DMS153 treated with DMSO at 0.1 percent for 48 hours (cell line): ENCODE results near the gene CLDN14.

ENCODE experiments used
- DNase-seq: peaks from one replicate; lab custom pipeline; 2025; ENCODE audit not compliant: unreplicated experiment; lab: John Stamatoyannopoulos, UW

Gene CLDN14

GRCh38 chr21:36436829-36437744 lies 42.8 kb downstream of the CLDN14 start:
- DNase-seq = no peak

GRCh38 chr21:36434144-36434543 lies 45.8 kb downstream of the CLDN14 start:
- DNase-seq = no peak

GRCh38 chr21:36433059-36433709 lies 46.7 kb downstream of the CLDN14 start:
- no peak for DNase-seq

GRCh38 chr21:36431252-36431651 lies 48.7 kb downstream of the CLDN14 start:
- no peak for DNase-seq

GRCh38 chr21:36430841-36431240 lies 49.1 kb downstream of the CLDN14 start:
- no peak for DNase-seq

DNA sequence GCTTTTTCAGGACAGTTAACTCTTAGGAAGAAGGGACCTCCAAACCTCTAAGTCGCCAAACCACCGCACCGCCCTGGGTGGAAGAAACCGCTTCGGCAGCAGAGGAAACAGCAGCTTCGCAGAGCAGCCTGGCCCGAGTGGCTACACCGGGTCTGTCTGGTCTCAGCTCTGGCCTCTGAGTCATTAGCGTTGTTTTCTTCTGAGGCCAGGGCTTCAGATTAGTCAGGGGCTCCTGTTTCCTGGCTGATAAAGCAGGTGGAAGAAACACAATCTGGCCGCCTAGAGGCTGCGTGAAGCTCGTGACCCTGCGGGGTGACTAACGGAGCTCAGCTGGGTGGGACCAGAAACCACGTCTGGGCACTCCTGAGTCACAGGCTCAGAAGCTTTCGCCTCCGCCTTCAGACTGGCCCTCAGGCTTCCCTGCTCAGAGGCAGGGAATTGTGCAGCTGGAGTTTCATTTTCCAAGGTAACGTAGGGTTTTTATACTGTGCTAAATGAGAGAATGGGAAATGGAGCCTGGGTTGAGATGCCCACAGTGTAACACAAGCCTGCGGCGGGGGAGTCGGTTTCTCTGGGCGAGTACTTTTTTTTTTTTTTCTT lies 49.9 kb downstream of the CLDN14 start:
- DNase-seq = no peak

- DNase-seq = no peak
These were observed 51.0 kb downstream of the CLDN14 start for GRCh38 chr21:36428761-36429432.

DNA sequence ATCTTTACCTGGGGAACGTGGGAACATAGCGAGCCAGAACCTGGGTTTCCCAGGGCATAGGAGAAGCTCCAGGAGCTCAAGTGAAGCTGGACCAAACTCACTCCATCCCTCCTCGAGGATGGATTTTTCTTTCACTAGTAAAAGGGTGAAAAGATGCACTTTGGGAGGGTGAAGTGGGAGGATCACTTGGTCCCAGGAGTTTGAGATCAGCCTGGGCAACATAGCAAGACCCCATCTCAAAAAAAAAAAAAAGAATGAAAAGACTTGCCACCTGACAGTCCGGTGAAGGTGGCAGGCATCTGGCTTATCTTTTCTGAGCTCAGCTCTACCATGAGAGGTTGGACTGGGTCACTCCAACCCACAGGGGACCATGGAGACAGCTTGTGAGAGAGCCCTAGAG lies 52.4 kb downstream of the CLDN14 start:
- no peak for DNase-seq

DNA sequence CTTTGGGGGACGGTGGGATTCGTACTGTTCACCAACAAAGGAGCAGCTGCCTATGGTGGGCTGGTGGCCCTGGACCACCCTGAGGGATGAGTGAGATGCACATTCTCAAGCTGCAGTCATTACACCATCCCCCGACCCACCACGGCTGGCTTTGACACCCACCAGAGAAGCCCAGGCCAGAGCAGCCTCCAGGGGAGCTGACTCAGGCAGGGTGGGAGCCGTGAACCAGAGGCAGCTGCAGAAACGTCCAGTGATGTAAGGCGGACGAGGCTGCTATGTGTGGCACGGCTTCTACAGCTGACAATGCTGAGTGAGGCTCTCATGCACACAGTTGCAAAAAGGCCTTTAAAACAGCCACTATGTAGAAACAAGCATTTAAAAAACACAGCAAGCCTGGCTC lies 54.6 kb downstream of the CLDN14 start:
- no peak for DNase-seq

DNA sequence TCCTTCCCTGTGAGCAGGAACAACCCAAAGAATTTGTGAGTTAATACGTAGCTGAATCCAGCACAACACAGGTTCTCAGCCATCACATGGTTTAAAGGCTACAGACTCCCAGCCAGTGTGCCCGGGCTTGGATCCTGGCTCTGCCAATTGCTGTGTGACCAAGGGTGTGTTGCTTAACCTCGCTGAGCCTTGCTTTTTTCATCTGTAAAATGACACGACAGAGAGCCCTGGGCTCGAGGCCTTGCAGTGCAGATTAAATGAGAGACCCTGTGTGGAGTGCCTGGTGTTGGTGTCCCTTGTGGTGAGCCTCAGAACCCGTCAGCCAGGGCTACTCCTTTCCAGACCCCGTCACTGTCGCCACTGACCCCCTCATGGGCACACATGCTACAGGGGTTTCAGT lies 55.3 kb downstream of the CLDN14 start:
- no peak for DNase-seq

- DNase-seq = no peak
These were observed 56.0 kb downstream of the CLDN14 start for GRCh38 chr21:36423771-36424433.

- DNase-seq = no peak
These were observed 57.4 kb downstream of the CLDN14 start for GRCh38 chr21:36422279-36423098.

DNA sequence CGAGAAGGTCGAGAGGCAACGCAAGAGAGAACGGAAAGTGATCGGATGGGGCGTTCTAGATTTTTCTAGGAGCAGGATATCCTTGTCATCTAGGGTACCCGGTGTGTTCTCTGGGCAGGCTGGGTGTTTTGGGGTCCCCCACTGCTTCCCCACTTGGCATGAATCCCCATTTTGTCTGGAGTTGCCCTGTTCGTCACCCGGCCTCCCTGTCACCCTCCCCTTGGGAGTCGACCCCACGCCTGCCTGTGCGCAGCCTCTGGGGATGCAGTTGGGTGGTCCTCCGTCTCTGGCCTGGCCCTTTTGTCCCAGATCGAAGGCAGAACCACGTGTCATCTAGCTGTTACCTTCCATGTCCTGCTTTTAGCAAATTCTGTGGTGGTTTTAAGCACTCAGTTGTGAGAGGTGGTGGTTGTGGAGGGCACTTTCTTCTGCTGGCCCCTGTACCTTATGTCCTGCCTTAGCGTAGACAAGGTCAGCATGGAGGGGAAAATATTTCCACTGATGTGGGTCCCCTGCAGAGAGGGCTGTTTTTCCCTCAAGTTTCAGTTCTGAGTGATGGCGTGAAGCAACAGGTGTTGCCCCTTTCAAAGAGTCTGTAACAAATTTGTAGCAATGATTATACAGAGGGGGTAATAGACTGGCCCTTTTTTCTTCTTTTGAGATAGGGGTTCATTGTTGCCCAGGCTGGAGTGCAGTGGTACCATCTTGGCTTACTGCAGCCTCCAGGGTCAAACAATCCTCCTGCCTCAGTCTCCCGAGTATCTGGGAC lies 59.2 kb downstream of the CLDN14 start:
- DNase-seq = no peak

DNA sequence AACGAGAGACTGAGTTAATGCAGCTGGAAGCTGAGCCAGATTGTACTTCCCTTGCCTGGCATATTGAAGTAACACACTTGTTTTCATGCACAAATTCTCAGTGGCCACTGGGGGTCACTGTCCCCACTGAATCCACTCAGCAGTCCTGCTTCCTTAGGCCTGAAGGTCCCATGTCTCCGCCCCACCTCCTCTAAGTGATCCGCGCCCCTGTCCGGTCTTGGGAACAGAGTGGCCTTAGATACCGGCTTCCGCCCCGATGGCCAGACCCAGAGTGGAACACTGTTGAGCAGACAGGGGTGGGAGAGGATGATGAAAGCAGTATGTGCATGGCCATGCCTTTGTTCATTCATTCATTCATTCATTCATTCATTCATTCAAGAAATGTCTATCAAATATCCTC lies 59.9 kb downstream of the CLDN14 start:
- peak; percentile 39 for DNase-seq

DNA sequence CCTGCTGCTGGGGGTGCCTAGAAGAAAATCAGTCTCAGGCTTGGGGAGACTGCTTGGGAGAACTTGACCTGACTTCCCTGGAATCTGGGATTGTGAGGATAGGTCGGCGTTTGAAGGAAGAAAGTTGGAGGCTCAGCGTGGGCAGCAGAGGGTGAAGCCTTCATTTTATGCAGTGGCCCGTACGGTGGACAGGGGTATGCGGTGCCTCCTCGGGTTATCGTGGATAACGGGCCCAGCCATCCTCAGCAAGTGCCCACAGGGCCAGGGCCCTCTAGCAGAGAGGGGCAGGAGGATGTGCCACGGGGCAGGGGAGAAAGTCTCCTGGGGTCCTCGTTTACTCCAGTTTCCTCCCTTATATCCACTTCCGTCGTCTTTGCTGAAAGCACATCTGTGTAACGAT lies 60.7 kb downstream of the CLDN14 start:
- DNase-seq = no peak

DNA sequence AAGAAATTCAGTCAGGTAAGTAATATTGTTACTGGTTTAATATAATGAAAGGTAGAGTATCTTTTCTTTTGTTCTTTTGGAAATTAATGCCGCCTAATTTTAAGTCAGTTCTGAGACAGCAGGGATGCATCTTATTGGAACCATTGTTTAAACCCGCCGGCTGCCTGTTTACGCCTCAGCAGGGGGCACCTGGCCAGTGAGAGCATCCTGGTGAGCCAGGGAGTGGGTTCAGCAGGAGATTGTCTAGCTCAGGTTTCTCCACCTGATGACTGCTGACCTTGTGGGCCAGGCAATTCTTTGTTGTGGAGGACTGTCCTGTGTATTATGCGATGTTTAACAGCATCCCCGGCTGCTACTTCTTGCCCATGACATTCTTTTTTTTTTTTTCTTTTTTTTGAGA lies 64.5 kb downstream of the CLDN14 start:
- no peak for DNase-seq

DNA sequence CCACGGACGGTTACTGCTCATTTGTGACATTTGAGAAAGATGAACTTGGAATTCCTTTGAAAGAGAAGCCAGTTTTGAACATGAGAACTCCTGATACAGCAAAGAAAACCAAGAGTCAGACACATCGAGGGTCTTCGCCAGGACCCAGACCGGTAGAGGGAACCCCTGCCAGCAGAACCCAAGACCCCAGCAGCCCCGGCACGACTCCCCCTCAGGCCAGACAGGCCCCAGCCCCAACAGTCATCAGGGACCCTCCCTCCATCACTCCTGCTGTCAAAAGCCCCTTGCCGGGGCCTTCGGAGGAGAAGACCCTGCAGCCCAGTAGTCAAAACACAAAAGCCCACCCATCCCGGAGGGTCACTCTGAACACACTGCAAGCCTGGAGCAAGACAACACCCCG lies 67.0 kb downstream of the CLDN14 start:
- no peak for DNase-seq

DNA sequence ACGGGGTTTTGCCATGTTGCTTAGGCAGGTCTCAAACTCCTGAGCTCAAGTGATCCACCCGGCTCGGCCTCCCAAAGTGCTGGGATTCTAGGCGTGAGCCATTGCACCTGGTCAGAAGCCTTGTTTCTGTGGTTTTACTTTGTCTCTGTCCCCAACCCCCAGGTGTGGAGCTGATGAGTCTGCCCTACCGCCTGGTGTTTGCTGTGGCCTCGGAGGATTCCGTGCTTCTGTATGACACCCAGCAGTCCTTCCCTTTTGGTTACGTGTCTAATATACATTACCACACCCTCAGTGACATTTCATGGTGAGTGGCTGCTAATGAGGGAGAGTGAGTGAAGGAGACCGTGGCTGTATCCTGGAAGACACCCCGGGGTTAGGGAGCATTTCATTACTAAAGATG lies 68.6 kb downstream of the CLDN14 start:
- DNase-seq = no peak
